GDM1 (cell line): ENCODE data around the gene HSD17B7.
"Not testable (repeated sequence)": the region's sequence is repeated elsewhere in the genome, so short reads cannot be mapped to it uniquely, and the experiment has no call there.

ENCODE experiments used
- DNase-seq: peaks from one replicate; lab custom pipeline; 2025; lab: John Stamatoyannopoulos, UW

The HSD17B7 gene

GRCh38 chr1:162807503-162807902 lies 17.0 kb downstream of the HSD17B7 start:
- not testable (repeated sequence) for DNase-seq

- not testable (repeated sequence) for DNase-seq
These were observed 21.9 kb downstream of the HSD17B7 start for GRCh38 chr1:162812357-162812756.

GRCh38 chr1:162818136-162818535 lies 27.6 kb downstream of the HSD17B7 start:
- not testable (repeated sequence) for DNase-seq

GRCh38 chr1:162818666-162819065 lies 28.2 kb downstream of the HSD17B7 start:
- not testable (repeated sequence) for DNase-seq

GRCh38 chr1:162822391-162823200 lies 32.1 kb downstream of the HSD17B7 start:
- no peak for DNase-seq

- no peak for DNase-seq
These were observed 32.7 kb downstream of the HSD17B7 start for GRCh38 chr1:162823231-162823630.

- DNase-seq, result no peak
These were observed 33.4 kb downstream of the HSD17B7 start for GRCh38 chr1:162823771-162824525.

GRCh38 chr1:162829268-162829667 lies 38.8 kb downstream of the HSD17B7 start:
- DNase-seq, result no peak

GRCh38 chr1:162832470-162832869 lies 42.0 kb downstream of the HSD17B7 start:
- no peak for DNase-seq

- DNase-seq, result no peak
These were observed 44.8 kb downstream of the HSD17B7 start for GRCh38 chr1:162835157-162835899.

GRCh38 chr1:162838863-162839262 lies 48.4 kb downstream of the HSD17B7 start:
- no peak for DNase-seq

- no peak for DNase-seq
These were observed 49.8 kb downstream of the HSD17B7 start for GRCh38 chr1:162840250-162840839.

GRCh38 chr1:162844153-162844552 lies 53.7 kb downstream of the HSD17B7 start:
- DNase-seq, result no peak

GRCh38 chr1:162846256-162847212 lies 56.0 kb downstream of the HSD17B7 start:
- no peak for DNase-seq

- DNase-seq, result no peak
These were observed 57.4 kb downstream of the HSD17B7 start for GRCh38 chr1:162847839-162848453.

GRCh38 chr1:162849711-162850110 lies 59.2 kb downstream of the HSD17B7 start:
- DNase-seq, result no peak

GRCh38 chr1:162851341-162851740 lies 60.8 kb downstream of the HSD17B7 start:
- no peak for DNase-seq

GRCh38 chr1:162854245-162854882 lies 63.9 kb downstream of the HSD17B7 start:
- DNase-seq, result no peak

- DNase-seq, result no peak
These were observed 65.1 kb downstream of the HSD17B7 start for GRCh38 chr1:162855461-162856150.
